PC-9 (cell line): Measurements from ENCODE around the gene RBM25. TPM values are rescaled to one million over a fixed set of nuclear protein-coding genes. Genes with fewer than 3 reads are reported as not detected.

Experiments used
- BruUV-seq: library from RNA; stranded (reverse); fragments of 400-500 nt; replicated peaks from 2 replicates; lab custom pipeline; 2021; lab: Mats Ljungman, UMichigan
- CTCF ChIA-PET: fragments of 300-600 bp; sonication (Branson Sonifier 250); formaldehyde crosslinking; loops from one replicate; lab custom pipeline; 2022; ENCODE audit warnings: antibody characterized with exemption; lab: Charles Lee
- POLR2A ChIA-PET: fragments of 300-600 bp; sonication (Branson Sonifier 250); formaldehyde crosslinking; loops from one replicate; lab custom pipeline; 2022; ENCODE audit warnings: antibody characterized with exemption; ENCODE audit not compliant: unreplicated experiment; lab: Charles Lee
- DNase-seq, 2 experiments: peaks; one replicate each; pipeline versions ENCODE4 v3.0.0 to v3.0.0-alpha.2; 2015 to 2022; ENCODE audit warnings: mixed read lengths in 1 of 2
- H2AFZ ChIP-seq: fragments of 200-600 bp; sonication (generic); 2 replicates; pipeline ENCODE4 v1.8.1; 2017; ENCODE audit warnings: antibody characterized with exemption
- H3F3A ChIP-seq: fragments of 200-600 bp; sonication (generic); 2 replicates; pipeline ENCODE4 v1.8.1; 2017; ENCODE audit warnings: antibody characterized with exemption, mild to moderate bottlenecking, low read depth; ENCODE audit not compliant: insufficient read depth
- H3K27ac ChIP-seq: fragments of 200-600 bp; sonication (generic); 2 replicates; pipeline ENCODE4 v1.6.1; 2016; ENCODE audit warnings: mixed run types
- H3K27me3 ChIP-seq: fragments of 200-600 bp; sonication (generic); 2 replicates; pipeline ENCODE4 v1.6.1; 2016; ENCODE audit warnings: low read depth, mixed run types; ENCODE audit not compliant: insufficient read depth
- H3K36me3 ChIP-seq: fragments of 200-600 bp; sonication (generic); 2 replicates; pipeline ENCODE4 v1.6.1; 2016; ENCODE audit warnings: low read depth, mixed run types
- H3K4me1 ChIP-seq: fragments of 200-600 bp; sonication (generic); replicated peaks from 2 replicates; pipeline ENCODE4 v1.6.1; 2016; ENCODE audit warnings: mixed run types; ENCODE audit not compliant: insufficient read depth
- H3K4me2 ChIP-seq: fragments of 200-600 bp; sonication (generic); 2 replicates; pipeline ENCODE4 v1.6.1; 2017; ENCODE audit warnings: mixed run types
- H3K4me3 ChIP-seq: fragments of 200-600 bp; sonication (generic); 2 replicates; pipeline ENCODE4 v1.6.1; 2016; ENCODE audit warnings: mixed run types
- H3K79me2 ChIP-seq: fragments of 200-600 bp; sonication (generic); 2 replicates; pipeline ENCODE4 v1.6.1; 2017; ENCODE audit warnings: low read depth, mixed run types
- H3K9me2 ChIP-seq: fragments of 200-600 bp; sonication (generic); 2 replicates; pipeline ENCODE4 v1.8.1; 2017; ENCODE audit warnings: mild to moderate bottlenecking; ENCODE audit not compliant: insufficient read depth
- H3K9me3 ChIP-seq: fragments of 200-600 bp; sonication (generic); 2 replicates; pipeline ENCODE4 v1.8.1; 2016; ENCODE audit warnings: low read depth; ENCODE audit not compliant: insufficient read depth
- H4K20me1 ChIP-seq: fragments of 200-600 bp; sonication (generic); 2 replicates; pipeline ENCODE4 v1.8.1; 2017; ENCODE audit not compliant: insufficient read depth
- EZH2 ChIP-seq: fragments of 200-600 bp; sonication (generic); IDR thresholded peaks from 2 replicates; pipeline ENCODE4 v1.8.0; 2017; ENCODE audit warnings: antibody characterized with exemption, low read depth
- intact Hi-C: fragments of 100-400 bp; cut with micrococcal nuclease; formaldehyde crosslinking; loops from one replicate; pipeline ENCODE4 v1.10.0; 2022; ENCODE audit not compliant: unreplicated experiment
- total RNA-seq: library from RNA; stranded (reverse); gene quantifications from 2 replicates; pipeline ENCODE4 v1.2.3, GENCODE V29; 2021
- TF ChIP-seq, protein P1 (sequence below): fragments of 200-600 bp; sonication (generic); conservative IDR thresholded peaks from 2 replicates; pipeline ENCODE4 v1.6.1; 2017; ENCODE audit warnings: mixed run types, antibody characterized with exemption, mild to moderate bottlenecking, moderate library complexity

The RBM25 gene
- total RNA-seq, 1 experiment from 2014 or later: 68.9 TPM

DNA sequence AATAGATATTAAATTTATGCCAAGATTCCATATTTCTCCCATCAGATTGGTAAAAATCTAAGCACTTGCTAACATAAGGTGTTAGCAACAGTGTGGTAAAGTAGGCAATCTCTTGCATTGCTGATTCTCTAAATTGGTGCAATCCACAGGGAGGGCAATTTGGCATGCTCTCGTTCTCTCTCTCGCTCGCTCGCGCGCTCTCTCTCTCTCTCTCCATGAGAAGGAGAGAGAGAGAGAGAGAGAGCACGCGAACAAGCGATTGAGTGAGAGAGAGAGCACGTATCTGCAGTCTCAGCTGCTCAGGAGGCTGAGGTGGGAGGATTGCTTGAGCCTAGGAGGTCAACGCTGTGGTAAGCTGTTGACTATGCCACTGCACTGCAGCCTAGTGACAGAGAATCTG, 103.9 kb downstream of the RBM25 start:
- Histone ChIP-seq H3K27me3 (no peaks in the 10 kb centered on the region), H3K9me2 (no peaks in the 10 kb centered on the region), H3K9me3 (no peaks in the 10 kb centered on the region), H3K79me2 (no peaks in the 10 kb centered on the region), H2AFZ (no peak overlapping the region), H3K4me2 (no peak overlapping the region), H3K4me1 (no peaks in the 10 kb centered on the region), H3K27ac (no peak overlapping the region), H3F3A (no peaks in the 10 kb centered on the region), H4K20me1 (peaks cover 3% of the 10 kb centered on the region; the same call in 1 of the 2 replicates), H3K4me3 (no peak overlapping the region), H3K36me3 (peaks cover 16% of the 10 kb centered on the region; the same call in 1 of the 2 replicates)
- no peak for TF ChIP-seq EZH2
- TF ChIP-seq, protein P1, sequence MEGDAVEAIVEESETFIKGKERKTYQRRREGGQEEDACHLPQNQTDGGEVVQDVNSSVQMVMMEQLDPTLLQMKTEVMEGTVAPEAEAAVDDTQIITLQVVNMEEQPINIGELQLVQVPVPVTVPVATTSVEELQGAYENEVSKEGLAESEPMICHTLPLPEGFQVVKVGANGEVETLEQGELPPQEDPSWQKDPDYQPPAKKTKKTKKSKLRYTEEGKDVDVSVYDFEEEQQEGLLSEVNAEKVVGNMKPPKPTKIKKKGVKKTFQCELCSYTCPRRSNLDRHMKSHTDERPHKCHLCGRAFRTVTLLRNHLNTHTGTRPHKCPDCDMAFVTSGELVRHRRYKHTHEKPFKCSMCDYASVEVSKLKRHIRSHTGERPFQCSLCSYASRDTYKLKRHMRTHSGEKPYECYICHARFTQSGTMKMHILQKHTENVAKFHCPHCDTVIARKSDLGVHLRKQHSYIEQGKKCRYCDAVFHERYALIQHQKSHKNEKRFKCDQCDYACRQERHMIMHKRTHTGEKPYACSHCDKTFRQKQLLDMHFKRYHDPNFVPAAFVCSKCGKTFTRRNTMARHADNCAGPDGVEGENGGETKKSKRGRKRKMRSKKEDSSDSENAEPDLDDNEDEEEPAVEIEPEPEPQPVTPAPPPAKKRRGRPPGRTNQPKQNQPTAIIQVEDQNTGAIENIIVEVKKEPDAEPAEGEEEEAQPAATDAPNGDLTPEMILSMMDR: no peak
- intact Hi-C loops: no loop called here
- POLR2A ChIA-PET: no interaction called here
- DNase-seq: no peak
- CTCF ChIA-PET: no interaction called here
- BruUV-seq: no TSS peak

DNA sequence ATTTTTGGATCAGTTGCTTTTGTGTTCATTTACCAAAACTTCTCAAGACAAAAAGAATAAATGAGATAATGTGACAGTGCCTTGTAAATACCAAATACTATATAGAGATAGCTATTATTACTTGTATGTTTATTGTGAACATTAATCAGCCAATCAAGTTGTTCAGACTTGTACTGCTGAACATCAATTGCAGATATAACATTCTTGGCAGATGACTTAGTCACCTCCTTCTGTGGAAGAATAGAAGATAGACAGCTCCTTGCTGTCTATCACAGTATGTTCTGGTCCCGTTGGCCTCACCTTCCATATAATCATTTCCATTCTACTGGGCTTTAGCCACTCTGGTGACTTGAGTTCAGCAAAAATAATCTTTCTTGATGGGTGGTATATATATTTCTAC, 108.1 kb downstream of the RBM25 start:
- no peak for TF ChIP-seq EZH2
- TF ChIP-seq, protein P1: no peak
- BruUV-seq: no TSS peak
- Histone ChIP-seq H3K36me3 (peaks cover 4% of the 10 kb centered on the region; the same call in 1 of the 2 replicates), H3K79me2 (no peaks in the 10 kb centered on the region), H3K27me3 (no peaks in the 10 kb centered on the region), H4K20me1 (peaks cover 7% of the 10 kb centered on the region; the same call in 1 of the 2 replicates), H3K4me1 (no peaks in the 10 kb centered on the region), H3K9me3 (no peaks in the 10 kb centered on the region), H2AFZ (no peak overlapping the region), H3K9me2 (no peaks in the 10 kb centered on the region), H3F3A (peaks cover under 1% of the 10 kb centered on the region; the same call in 1 of the 2 replicates), H3K4me3 (no peak overlapping the region), H3K4me2 (no peak overlapping the region), H3K27ac (no peak overlapping the region)
- POLR2A ChIA-PET: no interaction called here
- CTCF ChIA-PET: interaction anchor here (0.6 kb wide), 1 partner anchor 305 kb away, joined by 3 read pairs; no protein-coding TSS in a partner anchor
- DNase-seq: no peak
- intact Hi-C loops: no loop called here

DNA sequence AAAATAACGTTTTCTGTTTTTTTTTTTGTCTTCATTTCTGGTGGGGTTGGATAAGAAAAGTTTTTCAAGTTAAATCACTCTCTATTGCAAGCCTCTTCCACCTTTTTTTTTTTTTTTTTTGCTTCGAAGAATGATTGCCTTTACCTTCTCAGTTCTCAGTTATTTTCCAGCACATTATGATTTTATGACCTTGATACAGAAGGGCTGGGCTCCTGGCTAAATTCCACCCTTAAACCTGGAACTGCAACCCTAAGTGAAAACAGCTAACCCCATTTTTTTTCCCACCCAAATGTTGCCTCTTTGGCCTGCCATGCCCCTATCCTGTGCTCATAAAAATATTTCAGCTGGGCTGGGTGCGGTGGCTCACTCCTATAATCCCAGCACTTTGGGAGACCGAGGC, 109.4 kb downstream of the RBM25 start:
- POLR2A ChIA-PET: no interaction called here
- no peak overlapping the region for H3K27ac ChIP-seq
- CTCF ChIA-PET: no interaction called here
- H3K4me2 ChIP-seq: no peak overlapping the region
- H3K79me2 ChIP-seq: no peaks in the 10 kb centered on the region
- intact Hi-C loops: no loop called here
- TF ChIP-seq EZH2: no peak
- TF ChIP-seq, protein P1: no peak
- no peaks in the 10 kb centered on the region for H3K4me1 ChIP-seq
- H3K9me3 ChIP-seq: no peaks in the 10 kb centered on the region
- no peaks in the 10 kb centered on the region for H3K27me3 ChIP-seq
- H3K36me3 ChIP-seq: peaks cover 4% of the 10 kb centered on the region; the same call in 1 of the 2 replicates
- no peak overlapping the region for H3K4me3 ChIP-seq
- peaks cover 7% of the 10 kb centered on the region; the same call in 1 of the 2 replicates for H4K20me1 ChIP-seq
- peaks cover 11% of the 10 kb centered on the region; the same call in 1 of the 2 replicates for H3F3A ChIP-seq
- DNase-seq: no peak
- no peak overlapping the region for H2AFZ ChIP-seq
- BruUV-seq: no TSS peak
- no peaks in the 10 kb centered on the region for H3K9me2 ChIP-seq
